ENCODE data around the gene TREH.

TREH gene

DNA sequence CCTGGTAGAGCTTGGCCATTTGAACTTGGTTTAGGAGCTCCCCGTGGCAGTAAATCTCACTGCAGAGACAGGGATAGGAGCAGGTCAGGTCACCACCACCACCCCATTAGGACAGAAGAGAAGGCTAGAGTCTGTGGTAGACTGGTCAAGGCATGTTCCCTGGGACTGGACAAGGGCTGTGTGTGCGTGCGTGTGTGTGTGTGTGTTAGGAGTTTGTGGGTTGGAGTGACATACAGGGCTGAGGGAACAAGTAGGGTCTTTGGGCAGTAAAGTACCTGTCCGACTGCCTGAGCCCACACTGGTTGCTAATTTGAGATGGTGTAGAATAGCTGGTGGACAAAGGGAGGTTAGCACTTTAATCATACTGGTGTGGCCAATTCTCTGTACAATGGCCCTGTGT lies 16.1 kb downstream of the TREH start:
- DNase-seq, result no peak

DNA sequence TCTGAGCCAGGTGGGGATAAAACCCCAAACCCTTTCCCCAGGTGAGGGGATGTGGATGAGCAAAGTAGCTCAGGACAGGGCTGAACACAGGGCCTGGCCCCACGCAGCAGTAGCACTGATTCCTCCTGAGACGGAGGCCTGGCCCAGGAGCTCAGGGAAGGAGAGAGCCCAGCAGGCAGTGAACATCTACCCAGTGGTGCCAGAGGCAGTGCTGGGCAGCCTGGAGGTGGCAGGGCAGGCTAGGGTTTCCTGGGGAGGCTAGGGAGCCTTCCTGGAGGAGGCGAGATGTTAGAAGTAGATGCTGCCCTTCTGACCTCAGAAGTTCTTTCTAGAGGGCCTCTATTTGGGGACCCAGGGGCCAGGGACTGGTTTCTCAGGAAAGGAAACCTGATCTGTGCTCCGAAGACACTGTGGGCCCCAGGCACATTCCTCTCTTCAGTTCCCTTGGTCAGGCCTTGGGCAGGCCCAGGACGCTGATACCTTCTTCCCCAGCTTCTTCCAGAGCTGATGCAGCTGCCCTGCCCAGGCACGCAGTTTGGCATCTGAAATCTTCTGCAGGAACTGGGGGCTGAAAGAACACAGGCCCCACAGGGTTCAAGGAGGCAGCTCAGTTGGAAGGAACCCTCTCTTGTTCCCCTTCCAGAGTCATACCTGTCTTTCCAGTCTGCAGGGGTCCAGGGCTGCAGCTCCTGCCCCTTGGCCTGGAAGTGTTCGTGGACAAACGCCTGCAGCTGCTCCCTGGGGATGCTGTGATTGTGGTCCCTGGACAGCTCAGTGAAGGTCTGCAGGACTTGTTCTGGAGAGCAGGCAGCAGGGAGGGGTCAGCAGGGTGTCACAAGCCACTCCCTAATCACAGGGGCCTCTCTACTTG lies 16.8 kb downstream of the TREH start:
- DNase-seq, result no peak

DNA sequence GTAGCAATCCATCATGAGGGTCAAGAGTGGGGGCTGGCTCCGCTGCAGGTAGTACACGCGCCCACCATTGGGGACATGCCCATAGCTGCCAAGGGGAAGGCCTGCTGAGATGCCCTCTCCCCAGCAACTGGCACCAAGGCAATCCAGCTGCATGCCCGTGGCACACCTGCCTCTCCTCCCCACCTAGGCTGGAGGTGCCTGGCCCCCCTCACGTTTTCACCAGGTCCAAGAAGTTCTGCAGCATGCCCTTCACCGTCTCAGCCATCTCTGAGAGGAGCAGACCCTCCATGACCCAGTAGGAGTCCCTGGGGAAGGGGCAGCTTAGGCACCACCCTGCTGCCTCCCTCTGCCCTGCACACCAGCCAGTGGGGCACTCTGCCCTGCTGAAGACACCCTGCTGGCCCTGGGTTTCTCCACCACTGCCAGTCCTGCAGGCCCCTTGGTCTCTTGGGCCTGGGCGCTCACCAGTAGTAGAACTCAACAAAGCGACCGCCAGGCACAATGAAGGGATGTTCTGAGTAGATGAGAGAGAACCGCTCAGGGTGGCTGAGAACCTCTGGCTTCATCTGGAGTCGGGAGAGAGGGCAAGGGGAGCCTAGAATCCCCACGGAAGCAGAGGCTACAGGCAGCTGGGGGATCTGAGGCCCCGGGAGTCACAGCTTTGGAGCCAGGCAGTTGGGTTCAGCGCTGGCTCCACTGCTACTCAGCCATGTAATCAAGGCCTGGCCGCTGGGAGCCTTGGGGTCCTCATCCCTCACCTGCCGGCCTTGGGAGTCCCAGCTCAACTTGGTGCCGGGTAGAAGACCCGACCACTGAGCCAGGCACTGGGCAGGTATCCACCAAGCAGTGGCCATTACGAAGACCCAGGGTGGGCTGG lies 17.8 kb downstream of the TREH start:
- no peak for DNase-seq

DNA sequence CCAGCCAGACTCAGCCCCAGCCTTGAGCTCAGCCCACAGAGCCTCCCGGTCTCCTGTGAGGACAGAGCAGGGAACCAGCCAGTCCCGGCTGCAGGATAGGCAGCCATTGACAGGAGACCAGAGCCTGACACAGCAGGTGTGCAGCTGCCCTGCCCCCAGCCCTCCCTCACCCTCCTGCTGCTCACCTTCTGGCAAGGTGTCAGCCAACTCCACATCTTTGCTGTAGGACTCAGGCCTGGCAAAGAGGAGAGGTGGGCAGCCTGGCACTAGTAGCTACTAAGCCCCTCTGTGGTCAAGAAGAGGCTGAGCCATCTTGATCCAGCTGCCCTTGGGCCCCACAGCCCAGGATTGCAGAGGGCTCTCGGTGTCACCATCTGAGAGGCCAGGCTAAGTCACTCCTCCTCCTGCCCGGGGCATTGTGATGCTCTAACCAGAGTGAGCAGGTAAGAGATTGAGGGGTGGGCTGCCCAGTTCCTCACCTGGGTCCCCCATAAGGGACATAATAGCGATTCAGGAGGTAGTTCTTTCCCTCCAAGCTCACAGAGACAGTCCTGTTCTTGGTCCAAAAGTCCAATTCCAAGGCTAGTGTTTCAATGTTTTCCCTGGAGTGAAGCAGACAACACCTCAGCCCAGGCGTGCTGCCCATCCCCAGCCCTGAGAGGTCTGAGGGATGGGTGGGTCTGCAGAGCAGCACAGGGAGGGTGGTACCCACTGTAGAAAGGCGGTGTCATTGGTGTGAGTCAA lies 18.6 kb downstream of the TREH start:
- no peak for DNase-seq

DNA sequence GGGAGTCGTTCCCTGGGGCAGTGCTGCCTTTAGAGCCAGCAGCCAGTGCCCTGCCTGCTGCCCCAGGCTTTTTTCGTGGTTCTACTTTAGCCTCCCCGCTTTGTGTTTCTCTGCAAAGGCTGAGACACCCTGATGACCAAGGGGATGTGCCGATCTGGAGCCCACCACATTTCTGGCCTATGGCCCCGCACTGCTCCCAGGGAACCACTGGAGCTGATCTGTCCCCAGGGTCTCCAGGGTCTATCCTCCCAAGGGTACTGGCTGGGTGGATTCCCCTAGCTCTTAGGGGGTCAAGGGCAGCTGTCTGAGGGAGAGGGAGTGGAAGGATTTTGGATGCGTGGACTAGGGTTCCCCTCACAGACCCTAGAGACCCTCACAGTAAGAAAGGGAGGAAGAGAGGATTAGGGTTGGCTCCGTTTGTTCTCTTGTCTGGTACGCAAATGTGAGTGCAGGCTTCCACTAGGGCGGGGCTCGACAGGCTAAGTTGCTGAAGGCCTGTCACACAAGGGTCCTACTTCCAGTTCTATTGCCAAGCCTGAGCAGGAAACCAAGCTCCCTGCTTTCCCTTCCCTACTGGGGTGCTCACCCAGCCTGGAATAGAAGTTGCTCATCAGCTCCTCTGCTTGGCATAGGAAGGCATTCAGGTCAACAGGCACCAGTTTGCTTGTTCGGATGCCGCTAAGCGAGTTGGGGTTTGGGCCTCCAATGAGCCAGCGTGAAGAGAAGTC lies 19.3 kb downstream of the TREH start:
- no peak for DNase-seq

DNA sequence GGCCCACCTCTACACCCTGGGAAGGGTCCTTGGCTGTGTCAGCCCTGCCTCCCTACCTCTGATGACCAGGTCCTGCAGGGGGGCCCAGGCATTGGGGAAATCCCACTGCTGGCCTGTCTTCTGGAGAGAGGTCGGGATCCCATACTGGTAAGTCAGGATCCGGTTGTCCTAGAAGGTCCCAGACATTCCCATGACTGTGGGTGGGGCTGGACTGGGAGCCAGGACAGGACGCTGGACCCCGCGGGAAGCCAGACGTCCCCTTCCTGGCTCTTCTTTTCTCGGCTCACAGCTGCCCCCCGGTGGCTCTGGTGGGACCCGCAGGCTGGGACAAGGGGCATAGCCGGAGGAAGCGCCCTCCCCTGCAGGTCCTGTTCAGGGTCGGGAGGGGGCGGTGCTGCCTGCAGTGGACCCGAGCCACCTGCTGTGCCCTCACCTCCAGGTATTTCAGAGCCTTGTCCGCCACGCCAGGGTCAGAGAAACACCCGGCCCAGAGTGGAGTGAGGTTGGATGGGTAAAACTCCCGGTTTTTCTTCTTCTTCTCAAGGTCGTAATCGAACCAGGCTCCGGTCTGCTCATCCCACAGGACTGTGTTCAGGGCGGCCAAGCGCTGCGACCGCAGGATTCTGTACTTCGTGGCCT lies 20.0 kb downstream of the TREH start:
- DNase-seq, result peak; percentile 84

DNA sequence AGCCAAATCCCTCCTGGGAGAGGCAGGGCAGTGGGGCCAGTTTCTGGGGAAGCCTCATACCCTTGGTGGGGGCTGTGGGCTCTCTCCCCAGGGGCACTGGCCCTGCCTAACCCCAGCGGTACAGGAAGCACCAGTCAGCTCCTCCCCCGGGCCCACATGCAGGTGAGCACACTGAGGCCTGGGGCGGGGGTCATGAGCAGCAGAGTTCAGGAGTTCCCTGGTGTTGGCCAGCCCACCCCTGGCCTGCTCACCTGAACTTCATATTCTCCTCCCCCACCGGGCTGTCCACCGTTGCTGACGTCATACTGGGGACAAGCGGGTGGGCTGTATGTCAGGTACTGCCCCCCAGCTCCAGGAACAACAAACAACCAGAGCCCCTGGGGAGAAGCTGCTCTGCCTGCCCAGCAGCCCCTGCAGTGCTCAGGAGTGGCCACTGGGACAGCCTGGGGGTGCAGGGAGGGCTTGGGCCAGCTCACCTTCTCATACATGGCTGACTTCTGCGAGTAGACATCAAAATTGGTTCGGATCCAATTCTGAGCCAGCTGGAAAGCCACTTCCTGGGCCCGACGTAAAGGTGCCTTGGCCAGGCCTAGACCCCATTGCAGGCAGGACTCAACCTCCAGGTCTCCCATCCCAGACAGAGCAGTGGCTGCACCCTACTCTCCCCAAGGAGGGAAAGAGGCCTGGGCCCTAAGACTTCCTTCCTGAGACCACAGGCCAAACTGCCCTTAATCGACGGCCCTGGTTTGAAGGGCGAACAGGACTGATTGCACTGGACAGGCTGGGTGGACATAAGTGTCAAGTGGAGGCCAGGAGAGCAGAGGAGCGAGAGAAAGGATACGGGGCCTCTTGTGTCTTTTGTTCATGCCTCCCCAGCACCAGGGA lies 20.8 kb downstream of the TREH start:
- no peak for DNase-seq

DNA sequence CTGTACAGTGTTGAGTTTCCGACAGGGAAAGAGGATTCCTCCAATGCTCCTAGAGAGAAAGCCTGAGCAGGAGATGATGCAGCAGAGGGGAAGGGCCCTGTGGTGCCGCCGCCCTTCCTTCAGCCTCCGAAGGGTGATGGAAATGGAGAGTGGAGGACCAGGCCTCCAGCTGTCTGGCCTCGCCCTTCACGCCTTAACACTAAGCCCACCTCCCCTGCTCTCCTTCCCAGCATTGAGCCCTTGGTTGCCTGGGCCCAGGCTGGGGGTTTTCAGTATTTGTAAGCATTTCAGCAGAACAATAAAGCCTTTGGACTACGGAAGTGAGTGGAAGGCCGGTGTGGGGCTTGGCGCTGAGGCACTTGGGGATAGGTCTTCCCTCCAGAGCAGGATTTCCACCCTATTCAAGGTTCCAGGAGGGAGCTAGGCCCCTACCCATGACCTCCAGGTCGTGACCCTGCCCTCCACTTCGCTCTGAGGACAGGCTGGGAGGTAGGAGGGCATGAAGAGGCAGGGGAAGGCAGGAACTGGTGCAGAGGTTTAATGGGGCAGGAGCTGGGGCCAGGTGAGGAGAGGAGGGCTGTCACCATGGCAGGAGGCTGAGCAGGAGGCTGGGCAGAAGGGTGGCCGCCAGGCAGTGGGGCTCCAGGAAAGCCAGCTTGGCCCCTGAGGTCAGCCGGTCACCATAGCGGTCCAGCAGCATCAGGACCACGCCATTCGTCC lies 21.6 kb downstream of the TREH start:
- no peak for DNase-seq

DNA sequence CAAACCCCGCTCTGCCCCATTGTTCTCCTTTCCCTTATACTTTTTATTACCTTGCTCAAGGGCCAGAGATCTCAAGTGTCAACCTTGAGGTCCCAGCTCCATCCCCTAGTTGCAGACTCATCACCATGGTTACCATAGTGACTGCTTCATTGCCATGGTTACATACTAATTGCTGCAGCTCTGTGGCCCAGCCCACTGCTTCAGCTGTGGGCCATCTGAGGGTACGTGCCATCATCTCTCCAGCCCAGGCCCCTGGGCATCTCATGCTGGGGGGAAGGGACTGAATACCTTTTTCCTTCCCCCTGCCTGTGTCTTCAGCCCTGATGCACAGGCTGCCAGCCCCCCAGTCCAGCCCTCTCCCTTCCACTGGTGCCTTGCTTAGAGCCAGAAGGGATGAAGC lies 22.2 kb downstream of the TREH start:
- no peak for DNase-seq

DNA sequence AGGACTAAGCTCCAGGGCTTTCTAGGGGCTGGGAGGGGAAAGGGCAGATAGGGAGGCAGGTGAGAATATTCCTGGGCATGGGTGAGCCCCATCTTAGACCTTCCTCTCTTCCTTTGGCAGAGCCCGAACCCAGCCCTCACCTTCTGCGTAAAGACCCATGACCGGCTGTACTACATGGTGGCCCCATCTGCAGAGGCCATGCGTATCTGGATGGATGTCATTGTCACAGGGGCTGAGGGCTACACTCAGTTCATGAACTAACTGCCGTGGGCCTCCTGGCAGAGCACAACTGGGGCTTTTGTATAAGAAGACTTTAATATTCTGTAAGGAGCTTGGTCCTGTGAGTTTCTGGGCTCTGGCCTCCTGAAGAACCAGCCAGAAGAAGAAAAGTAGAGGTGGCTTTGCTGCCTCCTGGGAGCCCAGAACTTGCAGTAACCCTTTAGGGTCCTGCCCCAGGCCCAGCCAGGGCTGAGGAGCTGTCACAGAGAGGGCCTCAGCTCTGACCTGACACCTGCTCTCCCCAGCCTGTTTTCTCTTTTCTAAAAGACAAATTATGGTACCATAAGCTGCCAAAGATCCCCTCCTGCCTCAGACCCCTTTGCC lies 22.8 kb downstream of the TREH start:
- DNase-seq, result no peak

DNA sequence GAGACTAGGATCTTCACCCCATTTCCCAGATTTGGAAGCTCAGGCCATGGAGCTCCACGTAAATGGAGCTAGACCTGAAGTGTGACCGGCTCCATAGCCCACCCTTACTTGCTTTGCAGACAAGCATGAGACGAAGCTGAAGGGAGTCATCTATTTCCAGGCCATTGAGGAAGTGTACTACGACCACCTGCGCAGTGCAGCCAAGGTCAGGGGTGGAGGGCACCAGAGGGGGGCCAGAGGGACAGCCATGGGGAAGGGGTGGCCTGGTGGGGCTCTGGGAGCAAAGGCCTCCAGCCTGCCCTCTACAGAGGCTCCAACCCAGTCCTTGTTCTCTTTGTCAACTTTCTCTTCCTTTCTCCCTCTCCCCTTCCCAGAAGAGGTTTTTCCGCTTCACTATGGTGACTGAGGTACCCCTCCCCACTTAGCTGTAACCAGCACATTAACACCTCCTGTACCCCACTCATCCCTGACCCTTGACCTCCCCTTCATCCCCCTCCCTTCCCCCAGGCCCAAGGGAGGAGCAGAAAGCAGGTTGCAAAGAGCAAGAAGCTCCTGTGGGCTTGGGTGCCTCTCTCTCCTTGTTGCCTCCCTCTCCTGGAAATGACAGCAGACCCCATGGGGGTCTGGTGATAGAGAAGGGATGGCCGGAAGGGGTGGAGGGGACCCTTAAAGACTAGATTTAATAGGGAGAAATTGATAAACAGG lies 23.8 kb downstream of the TREH start:
- no peak for DNase-seq

DNA sequence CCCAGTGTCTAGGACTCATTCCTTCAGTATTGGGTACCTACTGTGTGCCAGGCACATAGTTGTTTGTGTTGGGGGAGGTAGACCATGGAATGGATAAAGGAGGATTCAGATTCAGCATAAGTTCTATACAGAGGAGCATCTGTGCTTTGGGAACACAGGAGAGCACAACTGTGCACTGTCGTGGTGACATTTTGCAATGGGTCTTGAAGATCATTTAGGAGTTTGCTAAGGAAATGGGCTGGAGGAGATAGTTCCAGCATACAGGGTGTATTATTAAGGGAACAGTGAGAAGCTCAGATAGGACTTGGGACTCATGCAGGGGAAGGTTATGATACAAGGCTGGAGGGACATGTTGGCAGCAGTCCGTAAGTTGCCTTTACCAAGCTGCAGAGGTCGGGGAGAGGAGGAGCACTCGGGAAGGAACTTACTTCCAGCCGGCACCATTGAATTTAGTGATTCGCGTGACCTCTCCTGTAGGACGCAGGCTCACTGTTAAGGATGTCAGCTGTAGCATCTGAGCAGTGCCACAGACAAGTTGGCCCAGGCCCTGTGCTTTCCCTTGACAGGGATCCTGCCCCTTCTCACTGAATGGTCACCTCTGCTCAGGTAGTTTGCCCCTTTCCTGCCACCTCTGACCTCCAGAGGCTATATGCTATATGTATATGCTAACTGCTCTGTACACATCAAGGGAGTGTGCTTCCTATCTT lies 25.6 kb downstream of the TREH start:
- no peak for DNase-seq

DNA sequence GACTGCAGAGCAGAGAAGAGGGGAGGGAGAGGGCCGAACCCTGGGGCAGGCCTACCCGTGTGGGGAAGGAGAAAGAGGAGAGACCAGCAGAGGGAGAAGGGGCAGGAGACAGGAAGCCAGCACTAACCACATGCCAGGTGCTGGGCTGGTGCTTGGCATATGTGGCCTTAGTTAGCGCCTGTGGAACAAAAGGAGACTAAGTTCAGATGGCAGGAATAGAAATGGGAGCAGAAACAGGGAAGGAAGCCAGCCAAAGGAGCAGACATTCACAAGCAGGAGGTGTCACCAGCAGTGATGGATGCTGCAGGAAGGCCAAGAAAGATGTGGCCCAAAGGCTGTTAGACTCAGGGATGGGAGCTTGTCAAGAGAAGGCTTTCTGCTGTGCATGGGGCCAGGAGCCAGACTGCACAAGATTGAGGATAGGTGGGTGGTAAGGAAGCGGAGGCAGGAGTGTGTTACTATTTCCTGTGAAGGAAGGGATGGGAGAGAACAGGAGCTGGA lies 26.7 kb downstream of the TREH start:
- no peak for DNase-seq

DNA sequence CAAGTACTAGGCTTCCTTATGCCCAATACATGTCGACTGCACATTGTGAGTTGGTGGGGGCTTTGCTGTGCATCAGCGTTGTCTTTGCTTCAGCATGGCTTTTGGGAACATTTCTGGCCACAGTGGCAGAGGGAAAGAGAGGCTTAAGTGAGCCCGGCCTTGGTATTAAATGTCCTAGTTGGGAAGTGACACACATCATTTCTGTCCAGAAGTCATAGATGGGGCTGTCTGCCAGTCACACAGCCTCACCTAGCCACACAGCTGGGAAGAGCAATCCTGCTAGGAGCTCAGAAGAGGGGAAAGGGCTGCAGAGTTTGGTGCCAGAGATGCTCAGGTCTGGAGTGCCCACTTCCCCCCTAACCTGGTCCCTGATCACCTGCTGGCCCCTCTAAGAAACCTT lies 27.6 kb downstream of the TREH start:
- no peak for DNase-seq

DNA sequence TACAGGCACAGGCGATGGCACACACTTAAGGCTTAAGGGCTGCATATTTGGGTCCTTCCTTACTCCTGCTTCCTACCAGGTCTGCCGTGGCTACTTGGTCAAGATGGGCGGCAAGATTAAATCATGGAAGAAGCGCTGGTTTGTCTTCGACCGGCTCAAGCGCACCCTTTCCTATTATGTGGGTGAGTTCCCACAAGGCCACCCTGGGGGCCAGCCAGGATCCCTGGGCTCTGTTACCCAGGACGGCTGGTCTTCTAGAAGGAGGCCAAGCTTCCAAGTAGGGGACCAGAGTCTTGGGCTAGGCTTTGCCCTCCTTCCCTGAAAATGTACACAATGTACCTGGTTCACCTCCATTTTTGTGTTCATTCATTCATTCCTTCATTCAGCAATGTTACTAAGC lies 29.1 kb downstream of the TREH start:
- DNase-seq, result no peak

DNA sequence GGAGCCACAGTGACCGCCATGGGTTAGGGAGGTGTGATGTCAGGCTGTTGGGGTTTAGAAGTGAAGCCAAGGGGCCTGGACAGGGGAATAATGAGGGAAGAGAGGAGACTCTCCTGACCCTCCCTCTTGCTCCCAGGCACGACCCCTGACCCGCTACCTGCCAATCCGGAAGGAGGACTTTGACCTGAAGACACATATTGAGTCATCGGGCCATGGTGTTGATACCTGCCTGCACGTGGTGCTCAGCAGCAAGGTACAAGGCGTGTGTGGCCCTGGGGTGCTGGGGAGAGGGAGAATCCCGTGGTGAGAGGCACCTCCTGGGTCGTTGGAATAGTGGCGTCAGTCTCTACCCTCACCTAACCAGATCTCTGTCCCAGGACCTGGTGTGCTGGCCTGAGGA lies 29.5 kb downstream of the TREH start:
- DNase-seq, result no peak

DNA sequence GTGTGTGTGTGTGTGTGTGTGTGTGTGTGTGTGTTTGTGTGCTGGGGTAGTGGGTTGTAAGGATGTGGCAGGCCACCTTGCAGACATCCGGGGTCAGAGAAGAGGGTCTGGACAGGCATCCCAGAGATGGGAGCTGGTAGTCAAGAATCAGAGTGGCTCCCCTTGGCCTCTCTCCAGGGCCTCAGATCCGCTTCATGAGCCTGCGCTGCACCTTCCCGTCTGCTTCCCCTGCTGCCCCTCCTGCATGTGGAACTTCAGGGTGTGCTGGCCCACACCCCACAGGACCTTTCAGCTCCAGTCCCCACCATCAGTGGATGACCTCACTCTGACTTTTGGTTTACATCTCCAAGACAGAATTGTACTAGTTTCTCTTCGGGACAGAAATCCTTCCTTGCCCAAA lies 31.2 kb downstream of the TREH start:
- no peak for DNase-seq

DNA sequence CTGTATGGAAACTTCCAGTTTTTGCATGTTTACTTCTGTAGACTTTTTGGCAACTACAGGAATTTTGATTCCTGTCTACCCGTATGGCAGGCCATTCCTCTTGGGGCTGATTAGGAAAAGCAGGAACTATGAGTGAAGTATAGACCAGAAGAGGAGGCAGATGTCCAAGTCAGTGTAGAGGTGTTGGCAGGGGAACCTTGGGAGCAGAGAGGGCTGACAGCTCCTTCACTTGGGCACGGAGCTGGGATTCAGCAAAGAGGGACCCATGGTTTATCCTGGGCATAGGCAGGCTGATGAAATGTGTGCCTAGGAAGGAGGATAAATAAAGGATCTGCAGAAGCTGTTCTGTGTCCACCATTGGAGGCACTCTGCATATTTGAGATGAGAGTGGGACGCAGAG lies 33.1 kb downstream of the TREH start:
- DNase-seq, result no peak

All from activated CD4-positive, CD25-positive, alpha-beta regulatory T cell treated with anti-CD3 and anti-CD28 coated beads, Interleukin-2, amount 50 U/mL, for 72 hours (primary cell).